Lower leg skin (tissue), 4 donors: ENCODE measurements around the gene PAF1. TPM values are rescaled to one million over a fixed set of nuclear protein-coding genes. Genes with fewer than 3 reads are reported as not detected.
A peak's percentile ranks its signal among the peaks of the same experiment; 100 is the strongest.
"Not testable (repeated sequence)": the region's sequence is repeated elsewhere in the genome, so short reads cannot be mapped to it uniquely, and the experiment has no call there.

Experiments used
- DNase-seq, 2 donors: peaks; one replicate each; pipeline ENCODE4 v3.0.0-alpha.2; 2019; ENCODE audit warnings: low spot score in 2 of 2
- H3K4me3 ChIP-seq: fragments of 200-600 bp; sonication (generic); 2 replicates; pipeline ENCODE4 v1.5.1; 2017; ENCODE audit warnings: mild to moderate bottlenecking, low read depth; ENCODE audit not compliant: poor library complexity, severe bottlenecking
- CTCF ChIP-seq, 3 donors: fragments of 450-650 bp; IDR thresholded peaks; one replicate each; pipeline ENCODE4 v1.5.1; 2016; ENCODE audit warnings: antibody characterized with exemption in 3 of 3, mild to moderate bottlenecking in 3 of 3, moderate library complexity in 2 of 3
- POLR2A ChIP-seq, 2 donors: fragments of 450-650 bp; IDR thresholded peaks; one replicate each; pipeline ENCODE4 v1.6.1; 2016 to 2017; ENCODE audit warnings: antibody characterized with exemption in 2 of 2, mild to moderate bottlenecking in 1 of 2, moderate library complexity in 1 of 2
- WGBS, 2 donors: methylation state at CpG; one replicate each; pipeline ENCODE4 v1.1.5; 2018; 5-methylcytosine and 5-hydroxymethylcytosine counted together
- intact Hi-C: fragments of 100-400 bp; cut with DNase I; formaldehyde crosslinking; loops from one replicate; pipeline ENCODE4 v1.15.0; 2023; ENCODE audit warnings: low total_unique reads
- microRNA-seq, 2 donors: library from miRNA; unstranded; fragments of <30 nt; microRNA quantifications; one replicate each; pipeline ENCODE4, GENCODE V29; 2016; ENCODE audit warnings: borderline replicate concordance in 2 of 2, borderline number of aligned reads in 1 of 2
- total RNA-seq, 4 donors: library from RNA; depleted of rRNA; stranded (reverse); fragments of >200 nt; gene quantifications; one replicate each; pipeline ENCODE4 v1.1.0, GENCODE V29; 2016

The PAF1 gene
- total RNA-seq, 4 donors from 2014 or later: 22.4 to 48.0 (median 36.3) TPM

DNA sequence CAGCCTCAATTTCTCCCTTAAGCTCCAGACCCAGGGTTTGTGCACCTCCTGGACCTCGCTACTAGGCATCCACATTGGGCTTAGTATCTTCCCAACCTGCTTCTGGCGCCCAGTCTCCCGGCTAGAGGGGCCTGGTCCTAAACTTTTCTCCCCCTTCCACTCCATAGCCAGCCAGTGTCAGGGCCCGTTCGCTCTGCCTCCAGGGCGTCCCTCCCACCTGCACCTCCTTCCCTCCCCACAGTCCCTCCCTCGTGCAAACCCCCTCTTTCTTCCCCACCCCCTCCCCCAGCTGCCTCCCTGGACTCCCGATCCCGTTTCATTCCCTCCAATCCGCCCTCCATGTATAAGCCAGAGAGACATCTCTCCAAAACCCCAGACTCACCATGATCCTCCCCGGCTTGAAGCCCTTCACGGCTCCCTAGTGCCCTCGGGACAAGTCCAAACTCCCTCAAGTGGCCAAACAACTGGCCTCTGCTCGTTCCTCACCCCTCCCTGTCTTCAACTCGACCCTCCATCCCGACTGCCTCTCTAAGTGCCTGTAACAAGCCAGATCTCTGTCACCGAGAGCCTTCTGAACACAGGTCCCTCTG, 49.7 kb downstream of the PAF1 start:
- intact Hi-C loops: no loop called here
- 1 to 2% methylated on average over 17 of the region's 17 CpGs for WGBS, 2 donors
- TF ChIP-seq CTCF (IDR thresholded peaks at IDR 0.05) (no peak), POLR2A (IDR thresholded peaks at IDR 0.05) (no peak)

DNA sequence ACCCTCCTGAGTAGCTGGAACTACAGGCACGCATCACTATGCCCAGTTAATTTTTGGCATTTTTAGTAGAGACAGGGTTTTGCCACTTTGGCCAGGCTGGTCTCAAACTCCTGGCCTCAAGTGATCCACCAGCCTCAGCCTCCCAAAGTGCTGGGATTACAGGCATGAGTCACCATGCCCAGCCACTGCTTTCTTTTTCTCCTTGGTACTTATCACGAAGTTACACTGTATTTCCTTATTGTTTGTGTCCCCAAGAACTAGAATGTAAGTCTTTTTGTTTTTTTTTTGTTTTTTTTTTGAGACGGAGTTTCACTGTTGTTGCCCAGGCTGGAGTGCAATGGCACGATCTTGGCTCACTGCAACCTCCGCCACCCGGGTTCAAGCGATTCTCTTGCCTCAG, 50.8 kb downstream of the PAF1 start:
- intact Hi-C loops, H3K4me3 ChIP-seq, DNase-seq: not testable (repeated sequence)
- WGBS, 2 donors: 82 to 87% methylated on average over 7 of the region's 7 CpGs

More for the DNA sequence above, 49.7 kb downstream of the PAF1 start:
- peak in 1 of 2 donors; percentile 56 for DNase-seq
- peak overlapping the region; percentile 59 for H3K4me3 ChIP-seq

DNA sequence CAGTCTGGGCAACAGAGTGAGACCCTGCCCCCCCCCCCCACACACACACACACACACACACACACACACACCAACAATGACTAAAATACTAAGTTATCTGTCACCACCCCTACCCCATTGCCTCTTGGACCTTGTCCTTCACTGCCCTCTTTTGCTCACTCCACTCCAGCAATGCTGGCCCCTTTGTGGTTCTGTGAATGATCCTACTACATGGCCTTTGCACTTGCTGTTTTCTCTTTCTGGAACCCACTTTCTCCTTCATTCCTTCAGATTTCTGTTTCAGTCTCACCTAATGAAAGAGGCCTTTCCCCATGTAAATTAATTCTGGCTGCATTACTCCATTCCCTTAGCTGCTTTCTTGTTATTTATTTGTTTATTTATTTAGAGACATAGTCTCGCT, 51.2 kb downstream of the PAF1 start:
- DNase-seq: no peak
- TF ChIP-seq CTCF (IDR thresholded peaks at IDR 0.05) (no peak), POLR2A (IDR thresholded peaks at IDR 0.05) (no peak)
- no peak overlapping the region for H3K4me3 ChIP-seq
- intact Hi-C loops: no loop called here
- 100% methylated on average over 1 of the region's 1 CpG for WGBS, 2 donors

GRCh38 chr19:39336483-39336882, 54.4 kb downstream of the PAF1 start:
- intact Hi-C loops: no loop called here
- H3K4me3 ChIP-seq: no peak overlapping the region

More at GRCh38 chr19:39336483-39336882, 54.4 kb downstream of the PAF1 start:
- WGBS, 2 donors: 70 to 71% methylated on average over 3 of the region's 3 CpGs
- no peak for DNase-seq
- TF ChIP-seq POLR2A (IDR thresholded peaks at IDR 0.05) (no peak), CTCF (IDR thresholded peaks at IDR 0.05) (no peak)

Small RNAs within 50 kb of the gene (microRNA-seq; reads per million reads assigned to microRNA genes)
- 0 reads per million in 2 donors for gene MIR4530

Other genes starting within 250 kb of the PAF1 start
- 100 to 1,000 TPM; 367 to 798 (median 407) TPM for gene NCCRP1, start 194.1 kb downstream of the PAF1 start, total RNA-seq
- gene SYCN, start 186.8 kb downstream of the PAF1 start, total RNA-seq: not detected
- gene IFNL3, start 146.1 kb downstream of the PAF1 start, total RNA-seq: not detected
- not detected for gene IFNL4, start 142.2 kb downstream of the PAF1 start, total RNA-seq
- not detected for gene IFNL2, start 122.7 kb downstream of the PAF1 start, total RNA-seq
- gene IFNL1, start 94.7 kb downstream of the PAF1 start, total RNA-seq: not detected
- gene LRFN1, start 70.2 kb downstream of the PAF1 start, total RNA-seq: 1 to 10 TPM in 2 of 4 donors, under 1 TPM in 2; 0.46 to 3.5 (median 1.5) TPM
- gene GMFG, start 55.1 kb downstream of the PAF1 start, total RNA-seq: 10 to 100 TPM in 2 of 4 donors, 1 to 10 TPM in 1, under 1 TPM in 1; 0.72 to 12.6 (median 8.8) TPM
- gene SAMD4B, start 48.7 kb downstream of the PAF1 start, total RNA-seq: 100 to 1,000 TPM; 102 to 132 (median 118) TPM
- 10 to 100 TPM; 30.3 to 35.8 (median 33.3) TPM for gene MED29, start 272 bp upstream of the PAF1 start, total RNA-seq
- 100 to 1,000 TPM; 170 to 536 (median 280) TPM for gene ZFP36, start 15.7 kb upstream of the PAF1 start, total RNA-seq
- gene PLEKHG2, start 21.6 kb upstream of the PAF1 start, total RNA-seq: 1 to 10 TPM; 3.0 to 6.4 (median 4.3) TPM
- 1,000 to 10,000 TPM; 1,726 to 3,026 (median 2,088) TPM for gene RPS16, start 44.8 kb upstream of the PAF1 start, total RNA-seq
- 100 to 1,000 TPM in 1 of 4 donors, 10 to 100 TPM in 3; 70.0 to 102 (median 77.3) TPM for gene SUPT5H, start 54.5 kb upstream of the PAF1 start, total RNA-seq
- gene TIMM50, start 89.7 kb upstream of the PAF1 start, total RNA-seq: 10 to 100 TPM; 35.0 to 41.9 (median 37.1) TPM
- under 1 TPM in 1 of 4 donors, not detected in 3; 0.10 TPM for gene DLL3, start 107.8 kb upstream of the PAF1 start, total RNA-seq
- gene SELENOV, start 124.0 kb upstream of the PAF1 start, total RNA-seq: not detected
- gene EID2B, start 141.7 kb upstream of the PAF1 start, total RNA-seq: 1 to 10 TPM in 2 of 4 donors, under 1 TPM in 2; 0.56 to 1.5 (median 1.0) TPM
- 10 to 100 TPM; 12.4 to 19.0 (median 14.3) TPM for gene EID2, start 149.1 kb upstream of the PAF1 start, total RNA-seq
- not detected for gene LGALS13, start 211.4 kb upstream of the PAF1 start, total RNA-seq